8988T (cell line): ENCODE results near the gene NIN.
"Not testable (repeated sequence)": the region's sequence is repeated elsewhere in the genome, so short reads cannot be mapped to it uniquely, and the experiment has no call there.

Source experiments
- DNase-seq: peaks from one replicate; pipeline ENCODE4 v3.0.0; 2011

The NIN gene

GRCh38 chr14:50697659-50698290 is 133.2 kb downstream of the NIN start:
- no peak for DNase-seq

GRCh38 chr14:50694260-50694659 is 136.7 kb downstream of the NIN start:
- not testable (repeated sequence) for DNase-seq

- no peak for DNase-seq
Measured at GRCh38 chr14:50688875-50689274, 142.1 kb downstream of the NIN start.

- DNase-seq, result no peak
Measured at GRCh38 chr14:50679674-50680073, 151.3 kb downstream of the NIN start.

GRCh38 chr14:50678163-50678562 is 152.8 kb downstream of the NIN start:
- no peak for DNase-seq

GRCh38 chr14:50677527-50678063 is 153.4 kb downstream of the NIN start:
- no peak for DNase-seq

GRCh38 chr14:50676814-50677516 is 154.0 kb downstream of the NIN start:
- no peak for DNase-seq

- no peak for DNase-seq
Measured at GRCh38 chr14:50675597-50675996, 155.4 kb downstream of the NIN start.

- DNase-seq, result no peak
Measured at GRCh38 chr14:50670866-50671256, 160.1 kb downstream of the NIN start.

- DNase-seq, result no peak
Measured at GRCh38 chr14:50670196-50670865, 160.6 kb downstream of the NIN start.
